Measurements from ENCODE around the gene PSMD8.

Gene PSMD8

DNA sequence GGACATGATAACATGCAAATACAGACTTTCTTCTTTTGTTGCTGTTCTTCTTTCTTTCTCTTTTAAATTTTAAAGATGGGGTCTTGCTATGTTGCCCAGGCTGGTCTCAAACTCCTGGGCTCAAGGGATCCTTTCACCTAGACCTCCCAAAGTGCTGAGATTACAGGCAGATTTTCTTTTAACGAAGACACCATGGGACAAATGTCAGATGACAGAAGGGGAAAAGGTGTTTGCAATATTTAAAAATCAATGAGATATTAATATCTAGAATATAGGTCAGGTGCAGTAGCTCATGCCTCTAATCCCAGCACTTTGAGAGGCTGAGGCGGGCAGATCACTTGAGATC, 55.4 kb downstream of the PSMD8 start:
- Histone ChIP-seq H4K20me1 (ENCODE audit: insufficient read depth, low read length) (no peaks in the 10 kb centered on the region), H3K36me3 (replicated peaks; ENCODE audit: low read depth, low read length) (peaks cover 7% of the 10 kb centered on the region), H3K4me1 (ENCODE audit: low read length) (peaks cover 55% of the 10 kb centered on the region), H2AFZ (ENCODE audit: low read depth, low read length) (peak overlapping the region; percentile 10), H3K27ac (ENCODE audit: low read length) (peak overlapping the region; percentile 96), H3K4me3 (ENCODE audit: low read length) (no peak overlapping the region; the same call in 1 of the 2 replicates), H3K79me2 (ENCODE audit: low read length) (peaks cover 12% of the 10 kb centered on the region), H3K27me3 (ENCODE audit: low read depth, low read length) (no peaks in the 10 kb centered on the region), H3K4me2 (ENCODE audit: low read length) (peak overlapping the region; percentile 37), H3K9me3 (ENCODE audit: insufficient read depth, low read length) (no peaks in the 10 kb centered on the region), H3K9ac (ENCODE audit: low read length) (peak overlapping the region; percentile 51)
- TF ChIP-seq, protein P1, sequence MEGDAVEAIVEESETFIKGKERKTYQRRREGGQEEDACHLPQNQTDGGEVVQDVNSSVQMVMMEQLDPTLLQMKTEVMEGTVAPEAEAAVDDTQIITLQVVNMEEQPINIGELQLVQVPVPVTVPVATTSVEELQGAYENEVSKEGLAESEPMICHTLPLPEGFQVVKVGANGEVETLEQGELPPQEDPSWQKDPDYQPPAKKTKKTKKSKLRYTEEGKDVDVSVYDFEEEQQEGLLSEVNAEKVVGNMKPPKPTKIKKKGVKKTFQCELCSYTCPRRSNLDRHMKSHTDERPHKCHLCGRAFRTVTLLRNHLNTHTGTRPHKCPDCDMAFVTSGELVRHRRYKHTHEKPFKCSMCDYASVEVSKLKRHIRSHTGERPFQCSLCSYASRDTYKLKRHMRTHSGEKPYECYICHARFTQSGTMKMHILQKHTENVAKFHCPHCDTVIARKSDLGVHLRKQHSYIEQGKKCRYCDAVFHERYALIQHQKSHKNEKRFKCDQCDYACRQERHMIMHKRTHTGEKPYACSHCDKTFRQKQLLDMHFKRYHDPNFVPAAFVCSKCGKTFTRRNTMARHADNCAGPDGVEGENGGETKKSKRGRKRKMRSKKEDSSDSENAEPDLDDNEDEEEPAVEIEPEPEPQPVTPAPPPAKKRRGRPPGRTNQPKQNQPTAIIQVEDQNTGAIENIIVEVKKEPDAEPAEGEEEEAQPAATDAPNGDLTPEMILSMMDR (IDR thresholded peaks at IDR 0.05; ENCODE audit: low read depth, low read length): no peak
- TF ChIP-seq EZH2phosphoT487 (IDR thresholded peaks at IDR 0.05; ENCODE audit: low read depth): no peak

DNA sequence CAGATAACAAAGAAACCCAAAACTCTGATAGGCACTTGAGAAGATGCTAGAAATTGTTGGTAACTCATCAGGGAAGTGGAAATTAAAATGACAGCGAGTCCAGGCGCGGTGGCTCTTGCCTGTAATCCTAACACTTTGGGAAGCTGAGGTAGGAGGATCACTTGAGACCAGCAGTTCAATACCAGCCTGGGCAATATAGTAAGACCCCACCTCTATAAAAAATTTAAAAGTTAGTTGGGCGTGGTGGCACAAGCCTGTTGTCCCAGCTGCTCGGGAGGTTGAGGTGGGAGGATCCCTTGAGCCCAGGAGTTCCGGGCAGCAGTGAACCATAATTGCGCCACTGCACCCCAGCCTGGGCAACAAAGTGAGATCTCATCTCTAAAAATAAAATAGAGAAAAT, 56.6 kb downstream of the PSMD8 start:
- Histone ChIP-seq H3K4me3 (ENCODE audit: low read length) (no peak overlapping the region), H2AFZ (ENCODE audit: low read depth, low read length) (no peak overlapping the region), H3K9me3 (ENCODE audit: insufficient read depth, low read length) (no peaks in the 10 kb centered on the region), H3K36me3 (replicated peaks; ENCODE audit: low read depth, low read length) (no peaks in the 10 kb centered on the region), H3K4me2 (ENCODE audit: low read length) (no peak overlapping the region), H3K9ac (ENCODE audit: low read length) (no peak overlapping the region), H4K20me1 (ENCODE audit: insufficient read depth, low read length) (no peaks in the 10 kb centered on the region), H3K27ac (ENCODE audit: low read length) (no peak overlapping the region), H3K79me2 (ENCODE audit: low read length) (peaks cover under 1% of the 10 kb centered on the region; the same call in 1 of the 2 replicates), H3K4me1 (ENCODE audit: low read length) (peaks cover 49% of the 10 kb centered on the region), H3K27me3 (ENCODE audit: low read depth, low read length) (no peaks in the 10 kb centered on the region)
- TF ChIP-seq EZH2phosphoT487 (IDR thresholded peaks at IDR 0.05; ENCODE audit: low read depth): no peak
- TF ChIP-seq, protein P1 (IDR thresholded peaks at IDR 0.05; ENCODE audit: low read depth, low read length): no peak

DNA sequence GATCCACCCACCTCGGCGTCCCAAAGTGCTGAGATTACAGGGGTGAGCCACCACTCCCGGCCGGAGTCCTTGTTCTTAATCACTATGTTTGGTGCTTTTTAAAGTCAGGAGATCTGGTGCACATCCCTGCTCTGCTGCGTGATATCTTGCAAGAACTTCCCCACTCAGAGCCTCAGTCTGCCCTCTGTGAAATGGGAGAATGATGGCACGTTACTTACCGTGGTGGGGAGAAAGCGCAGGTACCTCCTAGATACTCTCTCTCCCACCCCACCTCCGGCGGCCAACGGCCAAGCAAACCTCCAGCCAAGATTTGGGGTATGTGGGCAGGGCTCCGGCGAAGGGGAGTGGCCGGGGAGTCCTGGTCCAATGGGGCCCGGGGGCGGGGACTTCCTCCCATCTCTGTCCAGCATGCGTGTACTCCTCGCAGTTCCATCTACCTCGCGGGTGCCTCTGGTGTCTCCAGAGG, 58.9 kb downstream of the PSMD8 start, which contains the start of gene RYR1:
Gene RYR1, plus strand, starts transcription at position 424 of the 466 bp plus-strand sequence. CDS start 139 bp downstream, outside the sequence.
- Histone ChIP-seq H3K27ac (ENCODE audit: low read length) (no peak within 1 kb of the TSS), H3K9ac (ENCODE audit: low read length) (peak within 1 kb of the TSS; percentile 60)

More for the DNA sequence above, 58.9 kb downstream of the PSMD8 start, which contains the start of gene RYR1:
- Histone ChIP-seq H4K20me1 (ENCODE audit: insufficient read depth, low read length) (no peaks in the 10 kb centered on the region), H3K4me1 (ENCODE audit: low read length) (peaks cover 45% of the 10 kb centered on the region), H3K79me2 (ENCODE audit: low read length) (no peaks in the 10 kb centered on the region), H3K4me3 (ENCODE audit: low read length) (peak within 1 kb of the TSS; percentile 77), H3K4me2 (ENCODE audit: low read length) (peak within 1 kb of the TSS; percentile 75), H3K27me3 (ENCODE audit: low read depth, low read length) (no peaks in the 10 kb centered on the region), H3K9me3 (ENCODE audit: insufficient read depth, low read length) (no peaks in the 10 kb centered on the region), H2AFZ (ENCODE audit: low read depth, low read length) (peak within 1 kb of the TSS; percentile 40; the same call in 1 of the 2 replicates), H3K36me3 (replicated peaks; ENCODE audit: low read depth, low read length) (no peaks in the 10 kb centered on the region)
- TF ChIP-seq, protein P1 (IDR thresholded peaks at IDR 0.05; ENCODE audit: low read depth, low read length): no peak
- TF ChIP-seq EZH2phosphoT487 (IDR thresholded peaks at IDR 0.05; ENCODE audit: low read depth): no peak

Measured in OCI-LY3 (cell line).